IMR-90 (cell line): ENCODE data around the gene ODF2. TPM values are rescaled to one million over a fixed set of nuclear protein-coding genes. Genes with fewer than 3 reads are reported as not detected.

ENCODE experiments used
- ATAC-seq: fragments of 200-7000 bp; cut with Tn5 transposase; 2 replicates; pipeline ENCODE4 v1.9.1; 2020; ENCODE audit warnings: low read depth, mild to moderate bottlenecking, moderate library complexity
- BruUV-seq: library from RNA; stranded (reverse); fragments of 400-500 nt; replicated peaks from 2 replicates; lab custom pipeline; 2021; lab: Mats Ljungman, UMichigan
- CTCF ChIA-PET: fragments of 300-600 bp; formaldehyde crosslinking; extraction: SDS; loops from one replicate; lab custom pipeline; 2021; ENCODE audit warnings: antibody characterized with exemption; lab: Yijun Ruan, JAX
- POLR2A ChIA-PET: fragments of 300-600 bp; sonication (Branson Sonifier 250); formaldehyde crosslinking; loops from one replicate; lab custom pipeline; 2022; ENCODE audit warnings: antibody characterized with exemption; ENCODE audit not compliant: unreplicated experiment; lab: Charles Lee
- DNase-seq: peaks from one replicate; pipeline ENCODE4 v3.0.0; 2013
- H2AFZ ChIP-seq: replicated peaks from 2 replicates; pipeline ENCODE3; 2013; ENCODE audit warnings: low read length, mild to moderate bottlenecking; ENCODE audit not compliant: poor library complexity
- H2AK5ac ChIP-seq: 2 replicates; pipeline ENCODE4 v1.6.1; 2013; ENCODE audit warnings: low read depth, low read length, inconsistent platforms
- H2AK9ac ChIP-seq: replicated peaks from 2 replicates; pipeline ENCODE3; 2013; ENCODE audit warnings: mild to moderate bottlenecking, low read depth, low read length, moderate library complexity; ENCODE audit not compliant: poor library complexity
- H2BK120ac ChIP-seq: 2 replicates; pipeline ENCODE4 v1.6.1; 2013; ENCODE audit warnings: low read depth, low read length, inconsistent platforms
- H2BK15ac ChIP-seq: 3 replicates; pipeline ENCODE4 v1.6.1; 2013; ENCODE audit warnings: low read depth, low read length, inconsistent platforms
- H2BK20ac ChIP-seq: 2 replicates; pipeline ENCODE4 v1.6.1; 2013; ENCODE audit warnings: low read depth, mild to moderate bottlenecking, inconsistent platforms, low read length, moderate library complexity
- H2BK5ac ChIP-seq: 2 replicates; pipeline ENCODE4 v1.6.1; 2013; ENCODE audit warnings: mild to moderate bottlenecking, low read depth, low read length, inconsistent platforms; ENCODE audit not compliant: poor library complexity, severe bottlenecking
- H3K14ac ChIP-seq: replicated peaks from 2 replicates; pipeline ENCODE4 v1.6.1; 2013; ENCODE audit warnings: low read depth, low read length, inconsistent platforms
- H3K18ac ChIP-seq: 2 replicates; pipeline ENCODE4 v1.6.1; 2013; ENCODE audit warnings: low read depth, low read length, control low read depth
- H3K23ac ChIP-seq: 2 replicates; pipeline ENCODE4 v1.6.1; 2013; ENCODE audit warnings: low read depth, low read length, inconsistent platforms
- H3K27ac ChIP-seq: 2 replicates; pipeline ENCODE4 v1.5.1; 2013; ENCODE audit warnings: mild to moderate bottlenecking, control low read depth, low read length; ENCODE audit not compliant: insufficient read depth
- H3K27me3 ChIP-seq: 2 replicates; pipeline ENCODE4 v1.6.1; 2013; ENCODE audit warnings: low read length; ENCODE audit not compliant: control insufficient read depth, insufficient read depth
- H3K36me3 ChIP-seq: 2 replicates; pipeline ENCODE4 v1.6.1; 2013; ENCODE audit warnings: low read length, mixed read lengths; ENCODE audit not compliant: control insufficient read depth, insufficient read depth
- H3K4ac ChIP-seq: 2 replicates; pipeline ENCODE4 v1.6.1; 2013; ENCODE audit warnings: low read depth, low read length, inconsistent platforms
- H3K4me1 ChIP-seq: 2 replicates; pipeline ENCODE4 v1.6.1; 2013; ENCODE audit warnings: low read length, mixed read lengths; ENCODE audit not compliant: control insufficient read depth, insufficient read depth
- H3K4me2 ChIP-seq: 2 replicates; pipeline ENCODE4 v1.6.1; 2013; ENCODE audit warnings: low read depth, mild to moderate bottlenecking, control low read depth, low read length, moderate library complexity
- H3K4me3 ChIP-seq: 2 replicates; pipeline ENCODE4 v1.5.1; 2013; ENCODE audit warnings: low read depth, mild to moderate bottlenecking, control low read depth, low read length, moderate library complexity; ENCODE audit not compliant: insufficient read depth
- H3K56ac ChIP-seq: 2 replicates; pipeline ENCODE4 v1.6.1; 2013; ENCODE audit warnings: low read length, inconsistent platforms; ENCODE audit not compliant: insufficient read depth; ENCODE audit errors: extremely low read depth
- H3K79me1 ChIP-seq, 2 experiments: 2 replicates each; pipeline ENCODE4 v1.6.1; 2013; ENCODE audit warnings: low read length in 2 of 2, inconsistent platforms in 1 of 2, low read depth in 1 of 2
- H3K9ac ChIP-seq: 2 replicates; pipeline ENCODE4 v1.6.1; 2013; ENCODE audit warnings: low read depth, low read length, control low read depth
- H3K9me1 ChIP-seq: 2 replicates; pipeline ENCODE4 v1.6.1; 2013; ENCODE audit warnings: low read length, inconsistent platforms; ENCODE audit not compliant: insufficient read depth
- H3K9me3 ChIP-seq: 2 replicates; pipeline ENCODE4 v1.6.1; 2013; ENCODE audit warnings: low read length; ENCODE audit not compliant: control insufficient read depth, insufficient read depth
- H4K20me1 ChIP-seq: 2 replicates; pipeline ENCODE4 v1.6.1; 2013; ENCODE audit warnings: low read length, inconsistent platforms; ENCODE audit not compliant: insufficient read depth
- H4K5ac ChIP-seq: 2 replicates; pipeline ENCODE4 v1.6.1; 2013; ENCODE audit warnings: mild to moderate bottlenecking, low read depth, low read length, control low read depth
- H4K8ac ChIP-seq, 2 experiments: 2 replicates each; pipeline ENCODE4 v1.6.1; 2013; ENCODE audit warnings: low read depth in 2 of 2, low read length in 2 of 2, control low read depth in 1 of 2, inconsistent platforms in 1 of 2
- H4K91ac ChIP-seq: 2 replicates; pipeline ENCODE4 v1.6.1; 2013; ENCODE audit warnings: low read depth, low read length, inconsistent platforms; ENCODE audit not compliant: insufficient read depth
- BHLHE40 ChIP-seq: fragments of 150-350 bp; IDR thresholded peaks from 2 replicates; pipeline ENCODE4 v1.6.1; 2016; ENCODE audit warnings: mild to moderate bottlenecking, low read depth, low read length
- CEBPB ChIP-seq: IDR thresholded peaks from 2 replicates; pipeline ENCODE4 v1.6.1; 2012; ENCODE audit warnings: low read depth, low read length, improper control_type of control experiment
- CHD1 ChIP-seq: IDR thresholded peaks from 2 replicates; pipeline ENCODE4 v1.6.1; 2012; ENCODE audit warnings: low read depth, low read length, improper control_type of control experiment
- FOS ChIP-seq: fragments of 150-350 bp; IDR thresholded peaks from 2 replicates; pipeline ENCODE4 v1.6.1; 2016; ENCODE audit warnings: low read depth, low read length
- MAFK ChIP-seq: IDR thresholded peaks from 2 replicates; pipeline ENCODE4 v1.6.1; 2012; ENCODE audit warnings: low read depth, low read length, improper control_type of control experiment
- MAZ ChIP-seq: IDR thresholded peaks from 2 replicates; pipeline ENCODE4 v1.6.1; 2012; ENCODE audit warnings: low read depth, mild to moderate bottlenecking, low read length, improper control_type of control experiment, moderate library complexity, borderline replicate concordance
- MXI1 ChIP-seq: IDR thresholded peaks from 2 replicates; pipeline ENCODE4 v1.6.1; 2012; ENCODE audit warnings: low read depth, mild to moderate bottlenecking, low read length, moderate library complexity, borderline replicate concordance
- NFE2L2 ChIP-seq: fragments of 150-350 bp; IDR thresholded peaks from 2 replicates; pipeline ENCODE4 v1.6.1; 2016; ENCODE audit warnings: low read depth, mild to moderate bottlenecking, low read length
- POLR2A ChIP-seq: IDR thresholded peaks from 2 replicates; pipeline ENCODE4 v1.6.1; 2012; ENCODE audit warnings: mild to moderate bottlenecking, low read depth, low read length
- RAD21 ChIP-seq: IDR thresholded peaks from 2 replicates; pipeline ENCODE4 v1.6.1; 2012; ENCODE audit warnings: low read length, improper control_type of control experiment
- RCOR1 ChIP-seq: IDR thresholded peaks from 2 replicates; pipeline ENCODE4 v1.6.1; 2012; ENCODE audit warnings: mild to moderate bottlenecking, low read length, improper control_type of control experiment; ENCODE audit not compliant: insufficient replicate concordance
- RFX5 ChIP-seq: IDR thresholded peaks from 2 replicates; pipeline ENCODE4 v1.8.0; 2012; ENCODE audit warnings: low read depth, mild to moderate bottlenecking, low read length, moderate library complexity
- SMC3 ChIP-seq: fragments of 150-350 bp; IDR thresholded peaks from 2 replicates; pipeline ENCODE4 v1.6.1; 2016; ENCODE audit warnings: low read depth, mild to moderate bottlenecking, antibody characterized with exemption, low read length, moderate library complexity
- WGBS, 2 experiments: methylation state at CpG; one replicate each; pipeline versions ENCODE4 v1.1.5 to v1.1.7; 2013; ENCODE audit warnings: missing lambda C conversion rate in 2 of 2; ENCODE audit not compliant: insufficient read length in 1 of 2; ENCODE audit errors: extremely low coverage in 2 of 2; 5-methylcytosine and 5-hydroxymethylcytosine counted together
- dilution Hi-C: fragments of 300-500 bp; cut with HindIII; formaldehyde crosslinking; loops from one replicate; pipeline ENCODE4 v1.14.3; 2018; ENCODE audit warnings: low sequenced_read_pairs; ENCODE audit not compliant: unreplicated experiment
- in situ Hi-C: fragments of 300-500 bp; cut with MboI; formaldehyde crosslinking; loops from 3 replicates; pipeline ENCODE4 v1.14.3; 2019; ENCODE audit warnings: low sequenced_read_pairs, inconsistent platforms, mixed read lengths
- intact Hi-C: fragments of 100-400 bp; cut with micrococcal nuclease; formaldehyde crosslinking; loops from 2 replicates; pipeline ENCODE4 v1.10.0; 2022
- polyA plus RNA-seq, 3 experiments: library from polyadenylated mRNA; depleted of rRNA; stranded (reverse); fragments of >200 nt; gene quantifications; 2 replicates each; pipeline ENCODE4 v1.2.3, GENCODE V29; 2012; ENCODE audit warnings: low replicate concordance in 1 of 3
- total RNA-seq: library from RNA; depleted of rRNA; stranded (reverse); fragments of >200 nt; gene quantifications from 2 replicates; pipeline ENCODE4 v1.2.3, GENCODE V29; 2012
- TF ChIP-seq, protein P1 (sequence below): fragments of 150-350 bp; IDR thresholded peaks from 2 replicates; pipeline ENCODE4 v1.6.1; 2016; ENCODE audit warnings: low read depth, mild to moderate bottlenecking, low read length, moderate library complexity, borderline replicate concordance
- TF ChIP-seq, protein P2 (sequence below): fragments of 150-350 bp; IDR thresholded peaks from 2 replicates; pipeline ENCODE4 v1.6.1; 2017; ENCODE audit warnings: mild to moderate bottlenecking, antibody characterized with exemption, low read length, low read depth
- TF ChIP-seq, protein P3 (sequence below): conservative IDR thresholded peaks from 2 replicates; pipeline ENCODE4 v1.5.1; 2012; ENCODE audit warnings: mild to moderate bottlenecking, low read depth, low read length, improper control_type of control experiment

The ODF2 gene
- total and polyA plus RNA-seq, 2 of the 4 experiments (the other 2 are of a cell fraction): 40.2 to 46.4 TPM

DNA sequence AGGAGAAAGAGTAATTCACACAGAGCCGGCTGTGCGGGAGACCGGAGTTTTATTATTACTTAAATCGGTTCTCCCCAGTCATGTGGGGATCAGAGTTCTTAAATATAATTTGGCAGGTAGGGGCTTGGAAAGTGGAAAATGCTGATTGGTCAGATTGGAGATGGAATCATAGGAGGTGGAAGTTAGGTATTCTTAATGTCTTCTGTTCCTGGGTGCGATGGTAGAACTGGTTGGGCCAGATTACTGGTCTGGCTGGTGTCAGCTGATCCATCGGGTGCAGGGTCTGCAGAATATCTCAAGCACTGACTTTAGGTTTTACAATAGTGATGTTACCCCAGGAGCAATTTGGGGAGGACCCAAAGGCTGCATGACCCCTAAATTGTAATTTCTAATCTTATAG, 39.8 kb upstream of the ODF2 start:
- Histone ChIP-seq H3K56ac (no peak overlapping the region), H3K23ac (no peak overlapping the region), H3K9me1 (no peaks in the 10 kb centered on the region), H3K4me2 (no peak overlapping the region), H2AFZ (no peak overlapping the region), H4K8ac (no peak overlapping the region), H2BK5ac (no peak overlapping the region), H3K27me3 (peaks cover 25% of the 10 kb centered on the region), H3K9ac (no peak overlapping the region), H2BK120ac (no peak overlapping the region), H3K18ac (no peak overlapping the region), H2BK20ac (no peak overlapping the region), H2AK9ac (no peak overlapping the region), H4K20me1 (no peaks in the 10 kb centered on the region), H2AK5ac (no peak overlapping the region), H4K5ac (no peak overlapping the region), H3K4ac (no peak overlapping the region), H3K36me3 (no peaks in the 10 kb centered on the region), H3K27ac (no peak overlapping the region), H3K9me3 (no peaks in the 10 kb centered on the region), H3K4me1 (peaks cover 5% of the 10 kb centered on the region), H3K79me1 (peaks cover 0 to 3% of the 10 kb centered on the region in 2 experiments; a peak in 2 of 4 replicates), H2BK15ac (no peak overlapping the region), H3K4me3 (no peak overlapping the region), H4K91ac (no peak overlapping the region), H3K14ac (no peak overlapping the region)
- ChIA-PET CTCF (no interaction called here), POLR2A (no interaction called here)
- no TSS peak for BruUV-seq
- no peak for DNase-seq
- ATAC-seq: no peak
- dilution Hi-C loops (no loop called here), in situ Hi-C loops (no loop called here), intact Hi-C loops (no loop called here)
- TF ChIP-seq BHLHE40 (no peak), CHD1 (no peak), MXI1 (no peak), RFX5 (no peak), RAD21 (no peak), POLR2A (no peak), NFE2L2 (no peak), RCOR1 (no peak), SMC3 (no peak), CEBPB (no peak), MAFK (no peak), FOS (no peak), MAZ (no peak)
- TF ChIP-seq, protein P1, sequence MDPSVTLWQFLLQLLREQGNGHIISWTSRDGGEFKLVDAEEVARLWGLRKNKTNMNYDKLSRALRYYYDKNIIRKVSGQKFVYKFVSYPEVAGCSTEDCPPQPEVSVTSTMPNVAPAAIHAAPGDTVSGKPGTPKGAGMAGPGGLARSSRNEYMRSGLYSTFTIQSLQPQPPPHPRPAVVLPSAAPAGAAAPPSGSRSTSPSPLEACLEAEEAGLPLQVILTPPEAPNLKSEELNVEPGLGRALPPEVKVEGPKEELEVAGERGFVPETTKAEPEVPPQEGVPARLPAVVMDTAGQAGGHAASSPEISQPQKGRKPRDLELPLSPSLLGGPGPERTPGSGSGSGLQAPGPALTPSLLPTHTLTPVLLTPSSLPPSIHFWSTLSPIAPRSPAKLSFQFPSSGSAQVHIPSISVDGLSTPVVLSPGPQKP: no peak
- TF ChIP-seq, protein P2, sequence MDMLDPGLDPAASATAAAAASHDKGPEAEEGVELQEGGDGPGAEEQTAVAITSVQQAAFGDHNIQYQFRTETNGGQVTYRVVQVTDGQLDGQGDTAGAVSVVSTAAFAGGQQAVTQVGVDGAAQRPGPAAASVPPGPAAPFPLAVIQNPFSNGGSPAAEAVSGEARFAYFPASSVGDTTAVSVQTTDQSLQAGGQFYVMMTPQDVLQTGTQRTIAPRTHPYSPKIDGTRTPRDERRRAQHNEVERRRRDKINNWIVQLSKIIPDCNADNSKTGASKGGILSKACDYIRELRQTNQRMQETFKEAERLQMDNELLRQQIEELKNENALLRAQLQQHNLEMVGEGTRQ: no peak
- TF ChIP-seq, protein P3, sequence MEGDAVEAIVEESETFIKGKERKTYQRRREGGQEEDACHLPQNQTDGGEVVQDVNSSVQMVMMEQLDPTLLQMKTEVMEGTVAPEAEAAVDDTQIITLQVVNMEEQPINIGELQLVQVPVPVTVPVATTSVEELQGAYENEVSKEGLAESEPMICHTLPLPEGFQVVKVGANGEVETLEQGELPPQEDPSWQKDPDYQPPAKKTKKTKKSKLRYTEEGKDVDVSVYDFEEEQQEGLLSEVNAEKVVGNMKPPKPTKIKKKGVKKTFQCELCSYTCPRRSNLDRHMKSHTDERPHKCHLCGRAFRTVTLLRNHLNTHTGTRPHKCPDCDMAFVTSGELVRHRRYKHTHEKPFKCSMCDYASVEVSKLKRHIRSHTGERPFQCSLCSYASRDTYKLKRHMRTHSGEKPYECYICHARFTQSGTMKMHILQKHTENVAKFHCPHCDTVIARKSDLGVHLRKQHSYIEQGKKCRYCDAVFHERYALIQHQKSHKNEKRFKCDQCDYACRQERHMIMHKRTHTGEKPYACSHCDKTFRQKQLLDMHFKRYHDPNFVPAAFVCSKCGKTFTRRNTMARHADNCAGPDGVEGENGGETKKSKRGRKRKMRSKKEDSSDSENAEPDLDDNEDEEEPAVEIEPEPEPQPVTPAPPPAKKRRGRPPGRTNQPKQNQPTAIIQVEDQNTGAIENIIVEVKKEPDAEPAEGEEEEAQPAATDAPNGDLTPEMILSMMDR: no peak
- 82% methylated on average over 5 of the region's 6 CpGs; no CpG with 5 or more reads in 1 of the 2 experiments for WGBS, 2 experiments
